ENCODE data around the gene EXOC3.

The EXOC3 gene

GRCh38 chr5:479566-480319, 36.8 kb downstream of the EXOC3 start:
- DNase-seq (ENCODE audit: low spot score) = no peak
- TF ChIP-seq, protein P1, sequence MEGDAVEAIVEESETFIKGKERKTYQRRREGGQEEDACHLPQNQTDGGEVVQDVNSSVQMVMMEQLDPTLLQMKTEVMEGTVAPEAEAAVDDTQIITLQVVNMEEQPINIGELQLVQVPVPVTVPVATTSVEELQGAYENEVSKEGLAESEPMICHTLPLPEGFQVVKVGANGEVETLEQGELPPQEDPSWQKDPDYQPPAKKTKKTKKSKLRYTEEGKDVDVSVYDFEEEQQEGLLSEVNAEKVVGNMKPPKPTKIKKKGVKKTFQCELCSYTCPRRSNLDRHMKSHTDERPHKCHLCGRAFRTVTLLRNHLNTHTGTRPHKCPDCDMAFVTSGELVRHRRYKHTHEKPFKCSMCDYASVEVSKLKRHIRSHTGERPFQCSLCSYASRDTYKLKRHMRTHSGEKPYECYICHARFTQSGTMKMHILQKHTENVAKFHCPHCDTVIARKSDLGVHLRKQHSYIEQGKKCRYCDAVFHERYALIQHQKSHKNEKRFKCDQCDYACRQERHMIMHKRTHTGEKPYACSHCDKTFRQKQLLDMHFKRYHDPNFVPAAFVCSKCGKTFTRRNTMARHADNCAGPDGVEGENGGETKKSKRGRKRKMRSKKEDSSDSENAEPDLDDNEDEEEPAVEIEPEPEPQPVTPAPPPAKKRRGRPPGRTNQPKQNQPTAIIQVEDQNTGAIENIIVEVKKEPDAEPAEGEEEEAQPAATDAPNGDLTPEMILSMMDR (IDR thresholded peaks at IDR 0.05; ENCODE audit: extremely low read depth, missing control alignments) = no peak

DNA sequence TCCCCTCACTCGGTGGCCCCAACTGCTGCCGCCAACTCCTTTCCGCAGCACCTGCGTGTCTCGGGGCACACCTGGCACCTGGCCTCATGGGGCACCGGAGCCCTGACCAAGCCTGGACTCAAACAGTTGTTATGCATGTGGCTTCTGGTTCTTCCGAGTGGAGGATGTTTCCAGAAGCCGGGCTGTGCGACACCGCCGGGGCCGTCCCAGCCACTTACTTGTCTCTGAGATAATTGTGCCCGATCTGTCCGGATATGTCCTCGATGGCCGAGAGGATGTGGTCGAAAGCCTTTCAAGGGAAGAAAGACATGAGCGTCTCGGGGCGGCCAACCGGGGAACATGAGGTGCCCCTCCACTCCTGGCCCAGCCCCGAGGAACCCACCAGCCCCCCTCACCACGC, 38.4 kb downstream of the EXOC3 start:
- no peak for DNase-seq (ENCODE audit: low spot score)
- TF ChIP-seq, protein P1 (IDR thresholded peaks at IDR 0.05; ENCODE audit: extremely low read depth, missing control alignments) = no peak

DNA sequence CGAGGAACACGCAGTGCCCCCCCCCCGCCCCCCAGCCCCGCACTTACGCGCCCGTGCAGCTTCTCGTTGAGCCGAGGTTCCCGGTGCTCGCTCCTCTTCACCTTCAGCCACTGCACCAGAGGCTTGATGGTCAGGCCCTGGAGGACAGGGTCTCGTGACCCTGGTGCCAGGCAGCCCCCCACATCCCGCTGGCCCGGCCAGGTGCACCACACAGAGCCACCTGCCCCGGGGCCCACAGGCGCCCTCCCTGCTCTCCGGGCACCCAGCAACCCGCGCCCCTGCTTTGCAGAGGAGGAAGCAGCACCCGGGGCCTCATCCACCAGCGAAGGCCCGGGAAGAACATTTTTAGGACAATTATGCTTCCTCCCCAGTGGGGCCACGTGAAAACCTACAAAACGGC, 39.0 kb downstream of the EXOC3 start:
- DNase-seq (ENCODE audit: low spot score) = no peak
- TF ChIP-seq, protein P1 (IDR thresholded peaks at IDR 0.05; ENCODE audit: extremely low read depth, missing control alignments) = no peak

GRCh38 chr5:482506-482905, 39.5 kb downstream of the EXOC3 start:
- TF ChIP-seq, protein P1 (IDR thresholded peaks at IDR 0.05; ENCODE audit: extremely low read depth, missing control alignments) = no peak

DNA sequence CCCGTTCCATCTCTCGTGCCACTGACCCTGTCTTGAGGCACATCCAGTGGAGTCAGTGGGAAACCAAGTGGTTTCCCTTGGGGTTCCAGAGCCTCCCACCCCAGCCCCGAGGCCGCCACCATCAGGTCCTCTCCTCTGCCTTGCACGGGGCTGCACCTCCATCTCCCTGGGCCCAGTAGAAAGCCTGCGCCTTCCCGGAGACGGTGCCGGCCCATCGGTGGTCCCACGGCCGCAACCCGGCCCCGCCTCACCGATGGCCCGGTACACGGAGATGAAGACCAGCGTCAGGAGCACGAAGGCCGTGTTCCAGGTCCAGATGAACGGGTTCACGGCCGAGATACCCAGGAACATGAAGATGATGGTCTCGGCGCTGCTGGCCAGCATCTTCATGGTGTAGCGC, 40.0 kb downstream of the EXOC3 start:
- TF ChIP-seq, protein P1 (IDR thresholded peaks at IDR 0.05; ENCODE audit: extremely low read depth, missing control alignments) = no peak
- DNase-seq (ENCODE audit: low spot score) = no peak

More at GRCh38 chr5:482506-482905, 39.5 kb downstream of the EXOC3 start:
- no peak for DNase-seq (ENCODE audit: low spot score)

GRCh38 chr5:483434-484140, 40.6 kb downstream of the EXOC3 start:
- no peak for DNase-seq (ENCODE audit: low spot score)
- TF ChIP-seq, protein P1 (IDR thresholded peaks at IDR 0.05; ENCODE audit: extremely low read depth, missing control alignments) = no peak

- TF ChIP-seq, protein P1 (IDR thresholded peaks at IDR 0.05; ENCODE audit: extremely low read depth, missing control alignments) = no peak
- DNase-seq (ENCODE audit: low spot score) = no peak
These were observed 41.6 kb downstream of the EXOC3 start for GRCh38 chr5:484556-484955.
